ENCODE data around the gene CEBPA.

GRCh38 chr19:33284756-33285155 lies 17.6 kb downstream of the CEBPA start:
- TF ChIP-seq, protein P1, sequence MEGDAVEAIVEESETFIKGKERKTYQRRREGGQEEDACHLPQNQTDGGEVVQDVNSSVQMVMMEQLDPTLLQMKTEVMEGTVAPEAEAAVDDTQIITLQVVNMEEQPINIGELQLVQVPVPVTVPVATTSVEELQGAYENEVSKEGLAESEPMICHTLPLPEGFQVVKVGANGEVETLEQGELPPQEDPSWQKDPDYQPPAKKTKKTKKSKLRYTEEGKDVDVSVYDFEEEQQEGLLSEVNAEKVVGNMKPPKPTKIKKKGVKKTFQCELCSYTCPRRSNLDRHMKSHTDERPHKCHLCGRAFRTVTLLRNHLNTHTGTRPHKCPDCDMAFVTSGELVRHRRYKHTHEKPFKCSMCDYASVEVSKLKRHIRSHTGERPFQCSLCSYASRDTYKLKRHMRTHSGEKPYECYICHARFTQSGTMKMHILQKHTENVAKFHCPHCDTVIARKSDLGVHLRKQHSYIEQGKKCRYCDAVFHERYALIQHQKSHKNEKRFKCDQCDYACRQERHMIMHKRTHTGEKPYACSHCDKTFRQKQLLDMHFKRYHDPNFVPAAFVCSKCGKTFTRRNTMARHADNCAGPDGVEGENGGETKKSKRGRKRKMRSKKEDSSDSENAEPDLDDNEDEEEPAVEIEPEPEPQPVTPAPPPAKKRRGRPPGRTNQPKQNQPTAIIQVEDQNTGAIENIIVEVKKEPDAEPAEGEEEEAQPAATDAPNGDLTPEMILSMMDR (IDR thresholded peaks at IDR 0.05) = no peak
- TF ChIP-seq POLR2A (IDR thresholded peaks at IDR 0.05) = no peak

Data from esophagus squamous epithelium (tissue), 4 donors.